OCI-M1 (cell line): ENCODE measurements around the gene MACROH2A2.
"Not testable (repeated sequence)": the region's sequence is repeated elsewhere in the genome, so short reads cannot be mapped to it uniquely, and the experiment has no call there.

Source experiments
- DNase-seq: peaks from one replicate; lab custom pipeline; 2025; lab: John Stamatoyannopoulos, UW

Gene MACROH2A2

GRCh38 chr10:70052462-70053217 is at the start of gene MACROH2A2:
TSS of gene MACROH2A2 (plus strand) at chr10:70052846. CDS start at chr10:70075659, 22,813 bp downstream.
- DNase-seq = no peak

GRCh38 chr10:70007116-70007820 is 45.4 kb upstream of the MACROH2A2 start:
- no peak for DNase-seq

- no peak for DNase-seq
Observed at GRCh38 chr10:70031215-70031614, 21.4 kb upstream of the MACROH2A2 start.

GRCh38 chr10:70032667-70033289 is 19.9 kb upstream of the MACROH2A2 start:
- no peak for DNase-seq

GRCh38 chr10:70034232-70034631 is 18.4 kb upstream of the MACROH2A2 start:
- DNase-seq = no peak

- no peak for DNase-seq
Observed at GRCh38 chr10:70035531-70035930, 17.1 kb upstream of the MACROH2A2 start.

- no peak for DNase-seq
Observed at GRCh38 chr10:70038923-70039322, 13.7 kb upstream of the MACROH2A2 start.

- DNase-seq = no peak
Observed at GRCh38 chr10:70041016-70041415, 11.6 kb upstream of the MACROH2A2 start.

GRCh38 chr10:70041739-70042138 is 10.9 kb upstream of the MACROH2A2 start:
- DNase-seq = not testable (repeated sequence)

- DNase-seq = not testable (repeated sequence)
Observed at GRCh38 chr10:70047066-70047465, 5.6 kb upstream of the MACROH2A2 start.

- DNase-seq = no peak
Observed at GRCh38 chr10:70048030-70048723, 4.5 kb upstream of the MACROH2A2 start.

- DNase-seq = no peak
Observed at GRCh38 chr10:70051848-70052247, 798 bp upstream of the MACROH2A2 start.

- no peak for DNase-seq
Observed at GRCh38 chr10:70053218-70053840, 683 bp downstream of the MACROH2A2 start.

GRCh38 chr10:70053841-70054288 is 1.2 kb downstream of the MACROH2A2 start:
- no peak for DNase-seq

- DNase-seq = no peak
Observed at GRCh38 chr10:70054902-70055301, 2.3 kb downstream of the MACROH2A2 start.

- DNase-seq = no peak
Observed at GRCh38 chr10:70055550-70055949, 2.9 kb downstream of the MACROH2A2 start.

- no peak for DNase-seq
Observed at GRCh38 chr10:70057306-70057705, 4.7 kb downstream of the MACROH2A2 start.

GRCh38 chr10:70060389-70060788 is 7.7 kb downstream of the MACROH2A2 start:
- no peak for DNase-seq

GRCh38 chr10:70063418-70064098 is 10.9 kb downstream of the MACROH2A2 start:
- DNase-seq = no peak

- peak; percentile 18 for DNase-seq
Observed at GRCh38 chr10:70064486-70064885, 11.8 kb downstream of the MACROH2A2 start.

- peak; percentile 33 for DNase-seq
Observed at GRCh38 chr10:70066190-70066589, 13.5 kb downstream of the MACROH2A2 start.
